ENCODE measurements around the gene FAM222B. TPM values are rescaled to one million over a fixed set of nuclear protein-coding genes. Genes with fewer than 3 reads are reported as not detected.

FAM222B gene
- total and polyA plus RNA-seq, 2 donors (not counting 1 experiment from before 2014, with no cell fraction given) = 10.8 to 23.1 TPM

DNA sequence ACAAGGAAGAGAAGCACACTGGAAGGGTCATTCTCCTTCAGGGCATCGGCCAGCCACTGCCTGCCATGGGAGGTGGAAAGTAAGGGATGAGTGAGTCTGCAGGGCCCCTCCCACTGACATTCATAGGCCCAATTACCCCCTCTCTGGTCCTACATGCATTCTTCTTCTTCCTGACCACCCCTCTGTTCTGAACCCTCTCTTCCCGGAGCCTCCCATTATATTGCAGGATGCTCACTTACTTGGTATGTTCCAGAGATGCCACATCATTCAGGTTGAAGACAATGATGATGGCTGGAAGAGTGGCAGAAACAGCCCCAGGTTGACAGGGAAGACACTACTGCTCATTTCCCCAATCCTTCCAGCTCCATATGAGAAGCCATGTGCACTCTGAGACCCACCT lies 127.4 kb downstream of the FAM222B start:
- no CpG with 5 or more reads among the region's 2 CpGs for WGBS (ENCODE audit: insufficient coverage)
- no peak for DNase-seq
- no peaks in the 10 kb centered on the region for H3K9me3 ChIP-seq (ENCODE audit: control extremely low read depth in 1 of 3, control insufficient read depth in 2 of 3, insufficient read depth in 1 of 3, low read length in 2 of 3)
- no peak overlapping the region for H3K9ac ChIP-seq (ENCODE audit: low read length)
- H4K20me1 ChIP-seq (ENCODE audit: control insufficient read depth, insufficient read depth, low read length, poor library complexity, severe bottlenecking) = peaks cover 2% of the 10 kb centered on the region
- TF ChIP-seq, protein P1, sequence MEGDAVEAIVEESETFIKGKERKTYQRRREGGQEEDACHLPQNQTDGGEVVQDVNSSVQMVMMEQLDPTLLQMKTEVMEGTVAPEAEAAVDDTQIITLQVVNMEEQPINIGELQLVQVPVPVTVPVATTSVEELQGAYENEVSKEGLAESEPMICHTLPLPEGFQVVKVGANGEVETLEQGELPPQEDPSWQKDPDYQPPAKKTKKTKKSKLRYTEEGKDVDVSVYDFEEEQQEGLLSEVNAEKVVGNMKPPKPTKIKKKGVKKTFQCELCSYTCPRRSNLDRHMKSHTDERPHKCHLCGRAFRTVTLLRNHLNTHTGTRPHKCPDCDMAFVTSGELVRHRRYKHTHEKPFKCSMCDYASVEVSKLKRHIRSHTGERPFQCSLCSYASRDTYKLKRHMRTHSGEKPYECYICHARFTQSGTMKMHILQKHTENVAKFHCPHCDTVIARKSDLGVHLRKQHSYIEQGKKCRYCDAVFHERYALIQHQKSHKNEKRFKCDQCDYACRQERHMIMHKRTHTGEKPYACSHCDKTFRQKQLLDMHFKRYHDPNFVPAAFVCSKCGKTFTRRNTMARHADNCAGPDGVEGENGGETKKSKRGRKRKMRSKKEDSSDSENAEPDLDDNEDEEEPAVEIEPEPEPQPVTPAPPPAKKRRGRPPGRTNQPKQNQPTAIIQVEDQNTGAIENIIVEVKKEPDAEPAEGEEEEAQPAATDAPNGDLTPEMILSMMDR (IDR thresholded peaks at IDR 0.05) = no peak
- TF ChIP-seq EZH2 (IDR thresholded peaks at IDR 0.05; ENCODE audit: borderline replicate concordance, insufficient read depth, low read depth, low read length, poor library complexity, severe bottlenecking) = no peak
- peaks cover 4% of the 10 kb centered on the region for H3K79me2 ChIP-seq (ENCODE audit: control insufficient read depth, insufficient read depth, low read length)
- Mint-ChIP-seq H3K4me3 (peak overlapping the region; percentile 50), H3K9me3 (ENCODE audit: insufficient read depth) (no peaks in the 10 kb centered on the region), H3K27ac (no peak overlapping the region), H3K27me3 (no peaks in the 10 kb centered on the region), H3K4me1 (peaks cover 41% of the 10 kb centered on the region)
- peaks cover 0 to 8% (median 2%) of the 10 kb centered on the region in 4 experiments for H3K27me3 ChIP-seq (replicated peaks in 1 of 4; ENCODE audit: control extremely low read depth in 1 of 4, control insufficient read depth in 3 of 4, insufficient read depth in 4 of 4, low read length in 3 of 4)
- H3K4me3 ChIP-seq (ENCODE audit: control extremely low read depth in 1 of 5, extremely low read depth in 1 of 5, insufficient read depth in 1 of 5, low read depth in 2 of 5, low read length in 4 of 5) = no peak overlapping the region
- H2AFZ ChIP-seq (ENCODE audit: insufficient read depth, low read depth, low read length, poor library complexity, severe bottlenecking) = no peak overlapping the region
- intact Hi-C loops (cut with micrococcal nuclease) = loop anchor here (5.0 to 10.0 kb wide), 4 partner anchors 37 to 577 kb away; partner anchors contain the start of genes ALDOC, NUFIP2 and PIGS
- ChIA-PET CTCF (interaction anchor here (1.0 to 1.9 kb wide), 2 partner anchors 11 to 203 kb away, joined by 4 to 6 read pairs; partner anchors contain the start of gene TLCD1), POLR2A (no interaction called here)
- no peak overlapping the region for H3K27ac ChIP-seq (ENCODE audit: low read length in 2 of 2)
- ATAC-seq (ENCODE audit: low read depth) = no peak
- H3K4me1 ChIP-seq (ENCODE audit: control insufficient read depth in 2 of 2, insufficient read depth in 2 of 2, low read length in 2 of 2) = peaks cover 31 to 48% of the 10 kb centered on the region in 2 donors
- no peak overlapping the region for H3K4me2 ChIP-seq (replicated peaks; ENCODE audit: low read depth, low read length, poor library complexity, severe bottlenecking)
- no peaks in the 10 kb centered on the region for H3K36me3 ChIP-seq (replicated peaks in 1 of 2; ENCODE audit: control extremely low read depth in 1 of 2, control insufficient read depth in 1 of 2, extremely low read depth in 1 of 2, insufficient read depth in 2 of 2, low read length in 1 of 2)

DNA sequence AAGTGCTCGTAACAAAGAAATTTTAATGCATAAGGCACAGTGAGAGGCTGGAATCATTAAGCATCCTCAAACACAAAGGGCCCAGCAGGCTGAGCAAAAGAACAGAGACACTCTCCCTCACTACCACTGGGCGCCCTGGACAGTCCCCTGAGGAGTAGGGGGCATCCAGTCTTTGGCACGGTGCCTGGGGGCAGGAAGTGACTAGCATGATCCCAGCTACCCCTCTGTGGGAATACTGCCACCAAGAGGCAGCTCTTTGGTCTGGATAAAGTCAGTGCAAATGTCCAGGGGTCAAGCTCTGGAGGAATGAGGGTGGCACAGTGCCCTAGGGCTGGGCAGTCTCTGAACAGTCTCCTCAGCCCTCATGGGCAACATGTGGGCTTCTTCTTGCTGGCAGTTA lies 128.3 kb downstream of the FAM222B start:
- Mint-ChIP-seq H3K27me3 (no peaks in the 10 kb centered on the region), H3K27ac (no peak overlapping the region), H3K9me3 (ENCODE audit: insufficient read depth) (no peaks in the 10 kb centered on the region), H3K4me1 (peaks cover 32% of the 10 kb centered on the region), H3K4me3 (no peak overlapping the region)
- Histone ChIP-seq H4K20me1 (ENCODE audit: control insufficient read depth, insufficient read depth, low read length, poor library complexity, severe bottlenecking) (no peaks in the 10 kb centered on the region), H3K27me3 (replicated peaks in 1 of 4; ENCODE audit: control extremely low read depth in 1 of 4, control insufficient read depth in 3 of 4, insufficient read depth in 4 of 4, low read length in 3 of 4) (peaks cover 0 to 8% (median 2%) of the 10 kb centered on the region in 4 experiments), H3K9ac (ENCODE audit: low read length) (no peak overlapping the region), H3K4me1 (ENCODE audit: control insufficient read depth in 2 of 2, insufficient read depth in 2 of 2, low read length in 2 of 2) (peaks cover 31 to 46% of the 10 kb centered on the region in 2 donors), H3K27ac (ENCODE audit: low read length in 2 of 2) (no peak overlapping the region), H3K4me3 (ENCODE audit: control extremely low read depth in 1 of 5, extremely low read depth in 1 of 5, insufficient read depth in 1 of 5, low read depth in 2 of 5, low read length in 4 of 5) (no peak overlapping the region), H3K79me2 (ENCODE audit: control insufficient read depth, insufficient read depth, low read length) (no peaks in the 10 kb centered on the region), H2AFZ (ENCODE audit: insufficient read depth, low read depth, low read length, poor library complexity, severe bottlenecking) (no peak overlapping the region), H3K9me3 (ENCODE audit: control extremely low read depth in 1 of 3, control insufficient read depth in 2 of 3, insufficient read depth in 1 of 3, low read length in 2 of 3) (no peaks in the 10 kb centered on the region), H3K4me2 (replicated peaks; ENCODE audit: low read depth, low read length, poor library complexity, severe bottlenecking) (no peak overlapping the region), H3K36me3 (replicated peaks in 1 of 2; ENCODE audit: control extremely low read depth in 1 of 2, control insufficient read depth in 1 of 2, extremely low read depth in 1 of 2, insufficient read depth in 2 of 2, low read length in 1 of 2) (no peaks in the 10 kb centered on the region)
- ATAC-seq (ENCODE audit: low read depth) (no peak), DNase-seq (no peak)
- WGBS (ENCODE audit: insufficient coverage) = 88% methylated on average over 2 of the region's 3 CpGs
- POLR2A ChIA-PET = no interaction called here
- TF ChIP-seq, protein P1 (IDR thresholded peaks at IDR 0.05) = no peak
- no peak for TF ChIP-seq EZH2 (IDR thresholded peaks at IDR 0.05; ENCODE audit: borderline replicate concordance, insufficient read depth, low read depth, low read length, poor library complexity, severe bottlenecking)
- CTCF ChIA-PET = no interaction called here
- intact Hi-C loops (cut with micrococcal nuclease) = loop anchor here (10.0 kb wide), 2 partner anchors 139 to 431 kb away; partner anchors contain the start of genes ALDOC and PIGS
